Chondrocyte (in vitro differentiated cells): ENCODE results near the gene MVK. TPM values are rescaled to one million over a fixed set of nuclear protein-coding genes. Genes with fewer than 3 reads are reported as not detected.

Source experiments
- DNase-seq: peaks from one replicate; pipeline ENCODE4 v3.0.0; 2021; ENCODE audit warnings: mixed read lengths, low spot score
- H3K27ac Mint-ChIP-seq: one replicate; pipeline ENCODE4 v1.8.0; 2021; ENCODE audit warnings: mild to moderate bottlenecking, moderate library complexity, mixed read lengths; ENCODE audit not compliant: unreplicated experiment
- H3K27me3 Mint-ChIP-seq: 2 replicates; pipeline ENCODE4 v1.8.0; 2021; ENCODE audit warnings: low read depth, mixed read lengths
- H3K36me3 Mint-ChIP-seq: 2 replicates; pipeline ENCODE4 v1.8.0; 2021; ENCODE audit warnings: low read depth, mixed read lengths
- H3K4me1 Mint-ChIP-seq: 2 replicates; pipeline ENCODE4 v1.8.0; 2021; ENCODE audit warnings: low read depth, mild to moderate bottlenecking, mixed read lengths
- H3K4me3 Mint-ChIP-seq: one replicate; pipeline ENCODE4 v1.8.0; 2021; ENCODE audit warnings: mild to moderate bottlenecking, moderate library complexity, mixed read lengths; ENCODE audit not compliant: unreplicated experiment
- H3K9me3 Mint-ChIP-seq: 2 replicates; pipeline ENCODE4 v1.8.0; 2021; ENCODE audit warnings: low read depth, mixed read lengths
- CTCF ChIP-seq: fragments of 200-600 bp; sonication (generic); IDR thresholded peaks from 2 replicates; pipeline ENCODE4 v1.5.0; 2021; ENCODE audit warnings: antibody characterized with exemption, mild to moderate bottlenecking, moderate library complexity
- total RNA-seq: library from RNA; stranded (reverse); gene quantifications from 3 replicates; pipeline ENCODE4 v1.2.1, GENCODE V29; 2021

MVK gene
- total RNA-seq, 1 donor from 2014 or later, result 14.1 TPM

GRCh38 chr12:109621901-109622364 lies 48.3 kb downstream of the MVK start:
- H3K36me3 Mint-ChIP-seq, result peaks cover 1% of the 10 kb centered on the region
- peaks cover 48% of the 10 kb centered on the region for H3K27me3 Mint-ChIP-seq
- no peak for TF ChIP-seq CTCF
- H3K4me1 Mint-ChIP-seq, result no peaks in the 10 kb centered on the region
- H3K9me3 Mint-ChIP-seq, result no peaks in the 10 kb centered on the region
- H3K4me3 Mint-ChIP-seq, result no peak overlapping the region
- no peak for DNase-seq
- no peak overlapping the region for H3K27ac Mint-ChIP-seq

- H3K27me3 Mint-ChIP-seq, result peaks cover 53% of the 10 kb centered on the region
- H3K9me3 Mint-ChIP-seq, result no peaks in the 10 kb centered on the region
- H3K27ac Mint-ChIP-seq, result no peak overlapping the region
- H3K4me3 Mint-ChIP-seq, result no peak overlapping the region
- no peaks in the 10 kb centered on the region for H3K4me1 Mint-ChIP-seq
- peaks cover 1% of the 10 kb centered on the region for H3K36me3 Mint-ChIP-seq
- no peak for TF ChIP-seq CTCF
- DNase-seq, result no peak
Observed at GRCh38 chr12:109624467-109624866, 50.9 kb downstream of the MVK start.

- peaks cover 1% of the 10 kb centered on the region for H3K36me3 Mint-ChIP-seq
- peak; percentile 32 for TF ChIP-seq CTCF
- H3K27ac Mint-ChIP-seq, result no peak overlapping the region
- H3K4me1 Mint-ChIP-seq, result no peaks in the 10 kb centered on the region
- DNase-seq, result no peak
- no peak overlapping the region for H3K4me3 Mint-ChIP-seq
- H3K27me3 Mint-ChIP-seq, result peaks cover 51% of the 10 kb centered on the region
- H3K9me3 Mint-ChIP-seq, result no peaks in the 10 kb centered on the region
Observed at GRCh38 chr12:109625131-109625559, 51.6 kb downstream of the MVK start.

- Mint-ChIP-seq H3K36me3 (peaks cover under 1% of the 10 kb centered on the region), H3K4me3 (no peak overlapping the region), H3K9me3 (no peaks in the 10 kb centered on the region), H3K27ac (no peak overlapping the region), H3K27me3 (peaks cover 54% of the 10 kb centered on the region), H3K4me1 (no peaks in the 10 kb centered on the region)
- TF ChIP-seq CTCF, result no peak
- no peak for DNase-seq
Observed at GRCh38 chr12:109625749-109626377, 52.3 kb downstream of the MVK start.

- no peak for TF ChIP-seq CTCF
- Mint-ChIP-seq H3K4me3 (no peak overlapping the region), H3K9me3 (no peaks in the 10 kb centered on the region), H3K4me1 (no peaks in the 10 kb centered on the region), H3K36me3 (no peaks in the 10 kb centered on the region), H3K27me3 (peaks cover 52% of the 10 kb centered on the region), H3K27ac (no peak overlapping the region)
- DNase-seq, result no peak
Observed at GRCh38 chr12:109626378-109627115, 53.0 kb downstream of the MVK start.
